Measurements from ENCODE around the gene FIG4.
"Not testable (repeated sequence)": the region's sequence is repeated elsewhere in the genome, so short reads cannot be mapped to it uniquely, and the experiment has no call there.

FIG4 gene

DNA sequence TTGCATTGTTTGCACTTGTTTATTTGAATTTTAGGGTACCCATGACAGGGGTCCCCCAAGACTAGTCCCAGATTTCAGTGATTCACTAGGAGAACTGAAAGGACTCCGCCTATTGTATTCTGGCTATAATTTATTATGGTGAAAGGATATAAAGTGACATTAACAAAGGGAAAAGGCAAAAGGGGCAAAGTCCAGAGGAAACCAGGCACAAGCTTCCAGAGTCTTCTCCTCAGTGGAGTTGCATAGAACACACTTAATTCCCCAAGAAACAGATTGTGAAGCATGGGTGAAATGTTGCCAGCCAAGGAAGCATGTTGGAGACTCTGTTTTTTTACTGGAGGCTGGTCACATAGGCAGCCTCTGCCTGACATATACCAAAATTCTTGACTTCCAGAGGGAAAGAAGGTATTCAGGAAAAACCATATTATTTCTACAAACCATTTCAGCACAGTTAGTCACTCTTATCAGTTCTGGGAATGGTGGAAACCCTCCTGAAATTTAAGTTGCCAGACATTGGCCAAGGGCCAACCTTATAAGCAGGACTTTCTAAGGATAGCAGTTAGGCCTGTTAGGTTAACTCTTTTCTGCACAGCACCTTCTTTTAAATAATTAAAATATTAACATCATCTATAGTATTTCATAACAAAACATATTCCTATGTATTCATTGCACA is 71.8 kb downstream of the FIG4 start:
- DNase-seq: no peak

GRCh38 chr6:109766167-109766566 is 75.1 kb downstream of the FIG4 start:
- DNase-seq: no peak

- DNase-seq: no peak
These were observed 76.9 kb downstream of the FIG4 start for GRCh38 chr6:109767961-109768360.

DNA sequence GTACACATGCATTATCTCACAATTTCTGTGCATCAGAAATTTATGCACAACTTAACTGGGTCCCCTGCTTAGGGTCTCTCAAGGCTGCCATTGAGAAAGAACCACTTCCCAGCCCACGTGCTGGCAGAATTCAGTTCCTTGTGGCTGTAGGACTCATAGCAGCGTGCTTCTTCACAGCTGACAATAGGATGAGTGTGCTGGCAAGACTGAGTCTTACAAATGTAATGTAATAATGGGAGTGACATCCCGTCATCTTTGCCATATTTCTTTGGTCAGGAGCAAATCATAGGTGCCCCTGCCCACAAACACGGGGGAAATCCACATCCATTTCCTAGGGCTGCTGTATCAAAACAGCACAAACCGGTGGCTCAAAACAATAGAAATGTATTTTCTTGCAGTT is 77.4 kb downstream of the FIG4 start:
- DNase-seq: no peak

DNA sequence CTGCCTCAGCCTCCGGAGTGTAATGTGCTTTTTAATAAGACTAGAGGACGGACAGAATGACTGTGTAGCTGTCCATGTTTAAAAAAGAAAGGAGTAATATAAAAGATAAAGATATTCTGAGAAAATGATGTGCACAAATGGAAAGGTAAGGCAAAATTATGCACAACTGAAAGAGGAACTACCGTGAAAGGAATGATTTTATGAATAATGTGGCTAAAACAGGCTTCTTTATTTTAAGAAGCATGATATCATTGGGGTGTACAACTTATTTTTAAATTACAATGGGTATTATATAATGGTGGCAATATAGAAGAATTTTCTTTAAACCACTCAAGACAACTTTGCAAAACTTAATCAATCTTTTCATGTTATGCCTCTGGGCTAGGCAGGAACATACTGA is 78.1 kb downstream of the FIG4 start:
- DNase-seq: no peak

DNA sequence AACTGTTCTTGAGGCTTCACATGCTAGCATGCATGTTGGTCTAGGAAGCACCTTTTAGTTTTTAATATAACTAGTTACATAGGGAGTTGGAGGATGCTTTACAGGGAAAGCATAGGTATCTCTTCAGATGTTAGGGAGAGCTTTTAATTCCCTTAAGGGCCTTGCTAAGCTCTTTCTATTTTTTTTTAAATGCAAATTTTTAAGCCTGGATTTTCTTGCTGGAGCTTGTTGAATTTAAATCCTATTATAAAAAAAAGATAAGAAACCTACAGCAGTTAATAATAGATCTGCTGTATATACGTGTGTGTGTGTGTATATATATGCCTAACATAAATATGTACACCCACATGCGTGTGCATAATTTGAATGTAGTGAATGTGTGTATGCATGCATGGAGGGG is 79.0 kb downstream of the FIG4 start:
- no peak for DNase-seq

- no peak for DNase-seq
These were observed 79.7 kb downstream of the FIG4 start for GRCh38 chr6:109770779-109771178.

GRCh38 chr6:109771939-109772755 is 81.1 kb downstream of the FIG4 start:
- not testable (repeated sequence) for DNase-seq

DNA sequence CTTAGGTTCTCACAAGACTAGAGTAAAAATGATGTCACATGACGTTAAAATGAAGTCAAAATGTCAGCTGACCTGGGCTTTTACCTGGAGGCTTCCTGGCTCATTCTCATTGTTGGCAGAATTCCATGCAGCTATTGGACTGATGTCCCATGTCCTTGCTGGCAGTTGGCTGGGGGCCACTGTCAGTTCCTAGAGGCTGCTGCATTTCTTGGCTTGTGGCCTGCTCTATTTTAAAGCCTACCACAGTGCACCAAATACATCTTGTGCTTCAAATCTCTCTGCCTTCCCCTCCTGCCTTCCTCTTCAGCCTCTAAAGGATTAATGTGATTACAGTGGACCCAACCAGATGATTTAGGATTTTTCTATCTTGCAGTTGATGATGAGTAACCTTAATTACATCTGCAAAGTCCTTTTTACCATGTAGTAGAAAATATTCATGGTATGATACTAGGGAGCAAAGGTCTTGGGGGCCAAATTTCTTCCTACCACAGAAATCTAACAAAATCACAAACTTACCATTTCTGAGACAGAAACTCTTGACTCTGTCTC is 81.9 kb downstream of the FIG4 start:
- DNase-seq: no peak

GRCh38 chr6:109781001-109781400 is 89.9 kb downstream of the FIG4 start:
- DNase-seq: no peak

- no peak for DNase-seq
These were observed 91.4 kb downstream of the FIG4 start for GRCh38 chr6:109782491-109782999.

- no peak for DNase-seq
These were observed 92.3 kb downstream of the FIG4 start for GRCh38 chr6:109783250-109783986.

DNA sequence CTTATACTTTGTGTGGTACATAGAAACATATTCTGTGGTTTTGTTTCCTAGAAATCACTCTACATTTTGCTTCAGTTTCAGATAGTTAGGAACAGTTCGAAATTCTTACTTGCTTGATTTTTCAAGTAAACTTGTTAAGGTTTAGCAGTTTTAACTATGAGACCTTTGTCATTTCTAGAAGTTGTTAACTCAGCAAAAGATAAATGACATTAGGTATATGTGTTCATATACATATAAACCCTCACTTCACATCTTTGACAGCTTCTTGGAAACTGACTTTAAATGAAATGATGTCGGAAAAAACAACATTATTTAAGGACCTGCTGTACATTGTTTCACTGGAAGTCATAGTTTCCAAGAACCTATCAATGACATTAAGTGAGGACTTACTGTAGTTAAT is 96.2 kb downstream of the FIG4 start:
- no peak for DNase-seq

GRCh38 chr6:109788687-109789086 is 97.6 kb downstream of the FIG4 start:
- no peak for DNase-seq

DNA sequence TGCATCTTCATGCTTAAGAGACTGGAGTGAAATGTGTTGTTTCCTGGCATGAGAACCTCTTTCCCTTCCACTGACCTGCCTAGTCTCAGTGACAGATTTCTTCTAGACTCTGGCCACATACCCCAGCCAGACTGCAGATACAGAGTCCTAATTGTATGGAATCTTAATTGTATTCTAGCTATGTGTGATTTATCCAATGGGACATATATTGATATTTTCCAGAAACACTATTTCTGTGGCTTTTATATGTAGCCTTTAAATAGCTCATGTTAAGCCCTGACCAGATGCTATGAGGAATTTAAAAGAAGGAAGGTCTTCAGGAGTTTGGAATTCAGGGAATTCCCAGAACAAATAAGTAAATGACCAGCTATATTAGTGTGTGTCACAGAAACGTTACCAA is 99.0 kb downstream of the FIG4 start:
- DNase-seq: no peak

GRCh38 chr6:109791301-109791700 is 100.2 kb downstream of the FIG4 start:
- no peak for DNase-seq

DNA sequence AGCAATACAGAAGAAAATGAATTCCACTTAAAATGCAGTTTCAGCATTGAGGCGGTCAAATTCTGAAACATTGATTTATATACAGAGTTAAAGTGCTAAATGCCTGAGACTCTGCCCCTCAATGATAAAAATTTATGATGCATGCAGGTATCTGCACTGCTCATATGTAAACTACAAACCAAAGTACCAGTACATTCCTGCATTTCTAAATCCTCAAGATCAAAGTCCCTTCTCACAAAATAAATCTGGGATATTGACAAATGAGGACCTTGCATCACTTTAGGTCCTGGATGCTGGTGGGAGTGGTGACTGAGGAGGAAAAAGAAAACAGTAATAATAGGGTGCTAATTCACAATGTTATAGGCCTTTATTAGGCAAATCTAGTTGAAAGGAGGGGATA is 101.9 kb downstream of the FIG4 start:
- no peak for DNase-seq

- DNase-seq: no peak
These were observed 102.7 kb downstream of the FIG4 start for GRCh38 chr6:109793792-109794191.

DNA sequence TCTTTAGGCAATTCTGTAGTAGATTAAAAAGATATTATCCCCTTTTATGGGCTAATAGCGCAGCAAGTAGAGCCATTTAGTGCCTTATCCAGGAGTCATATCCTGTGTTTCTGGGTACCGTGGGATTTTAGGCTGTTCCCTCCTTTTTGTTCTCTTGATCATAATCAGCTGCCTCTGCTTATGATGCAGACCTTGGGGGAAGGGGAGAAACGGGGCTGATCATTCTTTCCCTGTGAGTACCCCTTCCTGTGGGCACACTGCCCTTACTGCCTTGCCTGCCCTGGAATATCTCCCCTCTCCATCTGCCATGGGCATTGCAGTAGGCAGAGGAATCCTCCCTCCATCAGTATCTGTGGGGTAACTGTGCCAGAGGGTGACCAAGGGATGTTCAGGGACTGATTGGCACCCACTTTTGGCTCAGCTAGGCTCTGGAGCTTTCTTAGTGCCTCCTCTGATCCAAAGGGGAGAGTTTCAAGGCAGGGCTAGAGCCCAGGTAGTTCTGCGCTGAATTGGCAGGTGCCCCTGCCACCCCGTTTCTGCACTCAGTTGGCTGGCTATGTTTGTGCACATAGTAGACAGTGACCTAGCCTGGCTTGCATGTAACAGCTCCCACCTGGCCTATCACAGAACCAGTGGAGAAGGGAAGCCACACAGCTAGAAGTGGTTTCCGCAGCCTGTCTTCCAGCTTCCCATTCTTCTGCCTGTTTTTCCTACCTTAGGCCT is 103.3 kb downstream of the FIG4 start:
- no peak for DNase-seq

DNA sequence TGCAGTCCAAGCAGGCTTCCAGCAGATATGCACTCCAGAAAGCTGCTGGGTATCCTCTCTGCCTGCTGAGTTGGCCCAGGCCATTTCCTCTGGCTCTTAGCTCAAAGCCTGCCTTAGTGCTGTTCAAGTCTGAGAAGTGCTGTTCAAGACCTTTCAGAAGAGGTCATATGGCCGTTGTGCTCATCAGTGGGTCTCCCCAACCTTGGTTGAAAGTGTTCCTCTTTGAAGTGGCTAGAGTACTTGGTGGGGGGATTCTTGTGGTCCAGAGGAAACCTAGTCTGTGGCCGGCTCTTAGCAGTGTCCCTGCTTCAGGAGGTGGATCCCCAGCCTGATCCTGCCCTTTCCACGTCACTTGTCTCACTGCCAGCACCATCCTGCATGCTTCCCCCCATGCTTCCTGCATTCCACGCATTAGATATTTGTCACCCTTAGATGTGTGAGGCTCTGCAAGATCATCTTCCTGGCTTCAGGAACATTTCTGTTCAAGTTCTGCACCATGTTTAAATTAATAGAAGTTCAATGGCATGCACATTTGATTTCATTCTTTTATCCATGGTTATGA is 105.0 kb downstream of the FIG4 start:
- no peak for DNase-seq

GRCh38 chr6:109799129-109799528 is 108.0 kb downstream of the FIG4 start:
- DNase-seq: no peak

GRCh38 chr6:109799664-109800063 is 108.6 kb downstream of the FIG4 start:
- no peak for DNase-seq
